ENCODE results near the gene RHCE. TPM values are rescaled to one million over a fixed set of nuclear protein-coding genes. Genes with fewer than 3 reads are reported as not detected.

The RHCE gene
- polyA plus RNA-seq, 1 experiment = 0.59 TPM

- ChIA-PET CTCF (interaction anchor here (0.8 kb wide), 1 partner anchor 626 kb away, joined by 4 read pairs; no protein-coding TSS in a partner anchor), POLR2A (no interaction called here)
- Histone ChIP-seq H3K27me3 (ENCODE audit: control insufficient read depth, insufficient read depth, low read length) (no peaks in the 10 kb centered on the region), H3K4me3 (ENCODE audit: low read depth, low read length) (no peak overlapping the region), H3K36me3 (ENCODE audit: control insufficient read depth, insufficient read depth, low read length) (no peaks in the 10 kb centered on the region)
- no peak for DNase-seq (ENCODE audit: low read depth)
- TF ChIP-seq CTCF (IDR thresholded peaks at IDR 0.05; ENCODE audit: insufficient read depth, low read depth, low read length) = no peak
Measured at GRCh38 chr1:25443030-25443699, 22.5 kb upstream of the RHCE start.

GRCh38 chr1:25442178-25442577, 21.6 kb upstream of the RHCE start:
- TF ChIP-seq CTCF (IDR thresholded peaks at IDR 0.05; ENCODE audit: insufficient read depth, low read depth, low read length) = no peak
- no peak overlapping the region for H3K4me3 ChIP-seq (ENCODE audit: low read depth, low read length)
- no peaks in the 10 kb centered on the region for H3K27me3 ChIP-seq (ENCODE audit: control insufficient read depth, insufficient read depth, low read length)
- no peak for DNase-seq (ENCODE audit: low read depth)
- ChIA-PET POLR2A (no interaction called here), CTCF (interaction anchor here (2.0 kb wide), 1 partner anchor 9 kb away, joined by 7 read pairs; no protein-coding TSS in a partner anchor)
- H3K36me3 ChIP-seq (ENCODE audit: control insufficient read depth, insufficient read depth, low read length) = no peaks in the 10 kb centered on the region

DNA sequence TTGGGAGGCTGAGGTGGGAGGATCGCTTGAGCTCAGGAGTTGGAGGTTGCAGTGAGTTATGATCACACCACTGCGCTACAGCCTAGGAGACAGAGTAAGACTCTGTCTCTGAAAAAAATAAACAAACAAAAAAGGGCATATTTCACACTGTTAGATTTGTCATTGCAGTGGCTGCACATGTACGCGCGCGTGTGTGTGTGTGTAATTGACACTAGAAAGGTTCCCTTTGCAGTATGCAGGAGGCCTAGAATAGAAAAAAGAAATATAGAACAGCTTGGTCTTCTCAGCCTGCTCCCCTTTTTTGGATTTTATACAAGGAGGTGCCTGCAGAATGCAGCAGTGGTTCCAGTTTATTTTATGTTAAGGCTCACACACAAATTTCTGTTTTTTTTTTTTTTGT, 18.7 kb upstream of the RHCE start:
- no peak overlapping the region for H3K4me3 ChIP-seq (ENCODE audit: low read depth, low read length)
- DNase-seq (ENCODE audit: low read depth) = no peak
- H3K27me3 ChIP-seq (ENCODE audit: control insufficient read depth, insufficient read depth, low read length) = no peaks in the 10 kb centered on the region
- POLR2A ChIA-PET = no interaction called here
- no peak for TF ChIP-seq CTCF (IDR thresholded peaks at IDR 0.05; ENCODE audit: insufficient read depth, low read depth, low read length)
- H3K36me3 ChIP-seq (ENCODE audit: control insufficient read depth, insufficient read depth, low read length) = no peaks in the 10 kb centered on the region
- CTCF ChIA-PET = no interaction called here

DNA sequence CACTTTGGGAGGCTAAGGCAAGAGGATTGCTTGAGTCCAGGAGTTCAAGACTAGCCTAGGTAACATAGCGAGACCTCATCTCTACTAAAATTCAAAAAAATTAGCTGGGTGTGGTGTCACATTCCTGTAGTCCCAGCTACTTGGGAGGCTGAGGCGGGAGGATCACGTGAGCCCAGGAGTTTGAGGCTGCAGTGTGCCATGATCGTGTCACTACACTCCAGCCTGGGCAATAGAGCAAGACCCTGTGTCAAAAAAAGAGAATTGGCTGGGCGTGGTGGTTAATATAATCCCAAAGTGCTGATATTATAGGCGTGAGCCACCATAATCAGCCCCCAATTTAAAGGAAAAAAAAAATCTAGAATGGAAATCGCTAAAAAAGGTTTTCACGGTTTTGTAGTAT, 17.0 kb upstream of the RHCE start:
- no peak for DNase-seq (ENCODE audit: low read depth)
- CTCF ChIA-PET = no interaction called here
- TF ChIP-seq CTCF (IDR thresholded peaks at IDR 0.05; ENCODE audit: insufficient read depth, low read depth, low read length) = no peak
- H3K36me3 ChIP-seq (ENCODE audit: control insufficient read depth, insufficient read depth, low read length) = no peaks in the 10 kb centered on the region
- H3K4me3 ChIP-seq (ENCODE audit: low read depth, low read length) = no peak overlapping the region
- no peaks in the 10 kb centered on the region for H3K27me3 ChIP-seq (ENCODE audit: control insufficient read depth, insufficient read depth, low read length)
- POLR2A ChIA-PET = no interaction called here

DNA sequence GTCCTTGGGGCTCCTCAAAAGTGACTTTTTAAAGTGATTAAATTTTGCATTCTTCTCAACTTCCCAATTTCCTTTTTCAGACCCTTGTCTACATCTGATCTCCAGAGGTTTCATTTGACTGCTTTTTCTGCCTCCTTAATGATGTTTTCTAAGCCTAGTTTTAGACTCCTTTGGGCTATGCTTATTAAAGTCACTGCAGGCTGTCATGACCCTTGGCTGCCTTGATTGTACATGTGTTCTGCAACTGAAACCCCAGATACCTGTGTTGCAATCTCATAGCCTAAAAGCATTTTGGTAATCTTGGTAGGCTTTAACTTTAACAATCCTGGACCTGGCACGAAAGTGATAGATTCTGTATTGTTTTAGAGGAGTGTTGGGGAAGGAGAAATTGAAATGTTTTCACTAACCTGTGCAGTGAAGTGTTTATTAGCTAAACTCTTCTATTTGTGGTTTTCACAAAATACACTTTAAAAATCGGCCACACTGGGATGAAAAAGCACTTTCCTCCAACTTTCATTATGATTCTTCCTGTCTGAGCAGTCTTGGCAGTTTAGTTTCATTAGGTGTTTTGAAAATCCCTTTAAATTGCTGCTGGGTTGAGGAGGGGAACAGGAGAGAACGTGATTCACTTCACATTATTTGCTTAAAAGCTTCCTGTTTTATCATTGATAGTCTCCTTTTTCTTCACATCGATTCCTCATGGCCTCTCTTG, 14.9 kb upstream of the RHCE start:
- H3K27me3 ChIP-seq (ENCODE audit: control insufficient read depth, insufficient read depth, low read length) = no peaks in the 10 kb centered on the region
- DNase-seq (ENCODE audit: low read depth) = no peak
- ChIA-PET CTCF (no interaction called here), POLR2A (no interaction called here)
- H3K36me3 ChIP-seq (ENCODE audit: control insufficient read depth, insufficient read depth, low read length) = no peaks in the 10 kb centered on the region
- TF ChIP-seq CTCF (IDR thresholded peaks at IDR 0.05; ENCODE audit: insufficient read depth, low read depth, low read length) = no peak
- H3K4me3 ChIP-seq (ENCODE audit: low read depth, low read length) = no peak overlapping the region
